Pancreas (tissue), 10 donors: ENCODE data around the gene ST6GALNAC5. TPM values are rescaled to one million over a fixed set of nuclear protein-coding genes. Genes with fewer than 3 reads are reported as not detected.

ENCODE experiments used
- ATAC-seq, 4 donors: fragments of 200-7000 bp; cut with Tn5 transposase; one replicate each; pipeline versions ENCODE4 v1.8.0 to v1.9.1; 2020; ENCODE audit warnings: mild to moderate bottlenecking in 4 of 4, moderate library complexity in 4 of 4
- DNase-seq, 6 donors: peaks; one replicate each; pipeline ENCODE4 v3.0.0-alpha.2; 2020
- FAIRE-seq: peaks from 2 replicates; lab custom pipeline; 2012; peaks lifted over from hg19 to GRCh38; lab: Jason Lieb, UNC
- H3K27ac ChIP-seq, 4 donors: fragments of 200-600 bp; sonication (generic); 1 replicate in 3 of 4; 2 replicates in 1 of 4; pipeline versions ENCODE4 v1.5.0 to v1.8.0; 2020
- H3K27me3 ChIP-seq, 4 donors: fragments of 200-600 bp; one replicate each; pipeline ENCODE4 v1.8.0; 2021
- H3K36me3 ChIP-seq, 3 donors: fragments of 200-600 bp; sonication (generic) in 1 of 3; one replicate each; pipeline versions ENCODE4 v1.5.0 to v1.8.0; 2020 to 2021
- H3K4me1 ChIP-seq, 3 donors: fragments of 200-600 bp; one replicate each; pipeline ENCODE4 v1.8.0; 2021
- H3K4me3 ChIP-seq, 4 donors: fragments of 200-600 bp; sonication (generic) in 2 of 4; one replicate each; pipeline versions ENCODE4 v1.5.0 to v1.8.0; 2020 to 2021
- H3K9me3 ChIP-seq, 4 donors: fragments of 200-600 bp; one replicate each; pipeline ENCODE4 v1.8.0; 2021
- WGBS, 2 donors: extraction: QIAGEN DNeasy Blood & Tissue Kit; methylation state at CpG; one replicate each; pipeline ENCODE4 v1.1.7; 2013; 5-methylcytosine and 5-hydroxymethylcytosine counted together
- intact Hi-C, 3 donors: fragments of 100-400 bp; cut with DNase I; formaldehyde crosslinking; loops; one replicate each; pipeline versions ENCODE4 v1.11.1 to v1.14.2; 2022
- polyA plus RNA-seq, 2 donors: library from polyadenylated mRNA; stranded (reverse); fragments of 200-250 nt; gene quantifications; one replicate each; pipeline ENCODE4 v1.2.3, GENCODE V29; 2013
- total RNA-seq, 6 donors: library from RNA; stranded (reverse); fragmentation: NEBNext Ultra II Directional in 4 of 6; extraction: Animal tissue kit (Norgen Biotek cat#: 25700) in 4 of 6; gene quantifications; one replicate each; pipeline versions ENCODE4 v1.2.1 to v1.2.4, GENCODE V29; 2021 to 2023
- TF ChIP-seq, protein P1 (sequence below), 4 donors: fragments of 200-600 bp; sonication (generic) in 3 of 4; IDR thresholded peaks; one replicate each; pipeline versions ENCODE4 v1.5.0 to v1.8.0; 2021; ENCODE audit warnings: antibody characterized with exemption in 4 of 4
- donor health status: healthy with polysubstance abuse.
- donor health status: DM: no; HTN: no; CAD: no; lungs with moderate emphysema.
- donor health status: DM: no; HTN: no; CAD: no.
- donor health status: control.
- donor health status: control.
- donor health status: Bipolar disorder and iron deficiency.
- donor health status: DM: yes; HTN: yes; CAD: no.
- donor health status: DM: no; HTN: no; CAD: no.
- donor health status: DM: no; HTN: no; CAD: no.
- donor health status: DM: yes; HTN: yes; CAD: no.

ST6GALNAC5 gene
- total and polyA plus RNA-seq, 8 donors, result 0.20 to 3.1 (median 0.55) TPM

DNA sequence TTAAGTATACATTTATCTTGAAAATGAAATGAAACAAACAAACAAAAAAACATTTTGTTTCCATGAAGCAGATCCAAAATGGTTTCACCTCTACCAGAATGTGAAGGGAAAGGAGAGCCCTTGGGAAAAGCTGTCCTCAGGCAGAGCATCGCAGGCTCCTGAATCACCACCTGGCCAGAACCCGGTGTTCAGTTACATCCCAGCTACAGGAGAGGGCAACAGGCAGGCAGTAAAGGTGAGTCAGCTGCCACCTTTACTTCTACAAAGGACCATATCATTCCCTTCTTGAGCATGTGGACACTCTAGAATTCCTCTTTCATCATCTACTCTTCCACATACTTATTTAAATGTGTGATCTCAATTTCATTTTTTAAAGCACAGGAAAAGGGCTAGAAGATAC, 200.7 kb downstream of the ST6GALNAC5 start:
- Histone ChIP-seq H3K9me3 (no peaks in the 10 kb centered on the region), H3K4me1 (no peaks in the 10 kb centered on the region), H3K27me3 (no peaks in the 10 kb centered on the region), H3K27ac (no peak overlapping the region), H3K36me3 (no peaks in the 10 kb centered on the region), H3K4me3 (no peak overlapping the region)
- ATAC-seq, result peak in 2 of 4 donors; percentile 36 to 58
- FAIRE-seq, result no peak
- TF ChIP-seq, protein P1, sequence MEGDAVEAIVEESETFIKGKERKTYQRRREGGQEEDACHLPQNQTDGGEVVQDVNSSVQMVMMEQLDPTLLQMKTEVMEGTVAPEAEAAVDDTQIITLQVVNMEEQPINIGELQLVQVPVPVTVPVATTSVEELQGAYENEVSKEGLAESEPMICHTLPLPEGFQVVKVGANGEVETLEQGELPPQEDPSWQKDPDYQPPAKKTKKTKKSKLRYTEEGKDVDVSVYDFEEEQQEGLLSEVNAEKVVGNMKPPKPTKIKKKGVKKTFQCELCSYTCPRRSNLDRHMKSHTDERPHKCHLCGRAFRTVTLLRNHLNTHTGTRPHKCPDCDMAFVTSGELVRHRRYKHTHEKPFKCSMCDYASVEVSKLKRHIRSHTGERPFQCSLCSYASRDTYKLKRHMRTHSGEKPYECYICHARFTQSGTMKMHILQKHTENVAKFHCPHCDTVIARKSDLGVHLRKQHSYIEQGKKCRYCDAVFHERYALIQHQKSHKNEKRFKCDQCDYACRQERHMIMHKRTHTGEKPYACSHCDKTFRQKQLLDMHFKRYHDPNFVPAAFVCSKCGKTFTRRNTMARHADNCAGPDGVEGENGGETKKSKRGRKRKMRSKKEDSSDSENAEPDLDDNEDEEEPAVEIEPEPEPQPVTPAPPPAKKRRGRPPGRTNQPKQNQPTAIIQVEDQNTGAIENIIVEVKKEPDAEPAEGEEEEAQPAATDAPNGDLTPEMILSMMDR (IDR thresholded peaks at IDR 0.05), result no peak
- DNase-seq, result no peak
- intact Hi-C loops, result no loop called here
- WGBS, 2 donors, result 79 to 92% methylated on average over 2 of the region's 2 CpGs

DNA sequence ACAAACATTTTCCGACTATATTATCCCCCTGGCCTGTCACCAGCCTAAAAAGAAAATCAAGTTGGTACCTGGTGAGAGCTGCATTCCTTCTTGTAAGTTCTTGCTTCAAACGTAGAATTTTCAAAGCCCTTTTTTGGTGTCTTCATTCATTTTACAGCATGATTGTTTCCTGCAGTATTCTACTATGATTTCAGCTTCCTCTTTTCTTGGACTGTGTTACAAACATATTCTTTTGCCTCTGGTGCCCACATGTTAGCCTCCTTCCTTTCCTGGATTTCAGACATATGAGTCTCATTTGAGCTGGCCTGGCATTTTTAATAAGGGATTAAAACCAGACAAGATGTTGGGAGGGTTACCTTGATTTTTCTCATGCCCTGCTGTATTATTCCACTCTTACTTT, 209.5 kb downstream of the ST6GALNAC5 start:
- 65 to 69% methylated on average over 2 of the region's 2 CpGs for WGBS, 2 donors
- H3K27me3 ChIP-seq, result no peaks in the 10 kb centered on the region
- TF ChIP-seq, protein P1 (IDR thresholded peaks at IDR 0.05), result no peak
- ATAC-seq (no peak), DNase-seq (no peak), FAIRE-seq (no peak)
- no peak overlapping the region for H3K27ac ChIP-seq
- H3K36me3 ChIP-seq, result no peaks in the 10 kb centered on the region
- H3K4me3 ChIP-seq, result no peak overlapping the region
- no peaks in the 10 kb centered on the region for H3K9me3 ChIP-seq
- intact Hi-C loops, result no loop called here
- no peaks in the 10 kb centered on the region for H3K4me1 ChIP-seq

DNA sequence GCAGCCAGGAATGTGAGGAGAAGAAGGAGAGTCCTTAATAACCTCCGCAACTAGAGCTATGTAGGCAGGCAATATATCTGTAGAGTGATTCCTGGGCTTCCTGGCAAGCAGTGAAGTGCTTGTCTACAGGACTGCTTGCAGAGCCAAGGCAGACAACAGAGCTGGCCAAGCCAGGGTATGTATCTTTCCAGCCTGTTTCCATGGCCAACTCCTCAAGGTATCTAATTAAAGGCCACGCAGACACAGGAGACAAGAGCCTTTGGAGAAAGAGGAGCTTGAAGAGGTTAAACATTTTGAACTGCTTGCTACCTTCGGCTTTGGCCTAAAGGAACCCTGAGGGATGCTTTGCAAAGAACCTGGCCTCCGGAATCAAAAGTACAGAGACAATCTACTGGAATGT, 214.6 kb downstream of the ST6GALNAC5 start:
- ATAC-seq (no peak), FAIRE-seq (no peak), DNase-seq (no peak)
- no peaks in the 10 kb centered on the region for H3K4me1 ChIP-seq
- H3K4me3 ChIP-seq, result no peak overlapping the region
- H3K27me3 ChIP-seq, result no peaks in the 10 kb centered on the region
- 70 to 77% methylated on average over 4 of the region's 4 CpGs for WGBS, 2 donors
- H3K9me3 ChIP-seq, result no peaks in the 10 kb centered on the region
- no peaks in the 10 kb centered on the region for H3K36me3 ChIP-seq
- intact Hi-C loops, result no loop called here
- no peak overlapping the region for H3K27ac ChIP-seq
- TF ChIP-seq, protein P1 (IDR thresholded peaks at IDR 0.05), result no peak

DNA sequence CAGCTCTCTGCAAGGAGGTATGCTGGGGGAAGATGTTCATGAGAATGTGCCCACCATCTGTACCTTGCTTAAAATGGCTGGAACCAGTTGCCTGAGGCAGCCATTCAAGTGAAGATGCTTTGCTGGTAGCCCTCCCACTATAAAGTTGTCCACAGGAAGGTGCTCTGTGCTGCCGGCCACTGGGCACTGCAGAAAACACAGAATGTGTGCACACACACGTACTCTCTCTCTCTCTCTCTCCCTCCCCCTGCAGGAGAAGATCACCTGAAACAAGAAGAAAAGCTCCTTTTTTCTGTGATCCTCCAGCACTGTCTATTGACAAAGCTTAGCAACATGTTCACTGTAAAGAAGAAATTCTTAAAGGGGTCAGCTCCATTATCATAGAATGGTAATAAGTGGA, 217.2 kb downstream of the ST6GALNAC5 start:
- no peaks in the 10 kb centered on the region for H3K4me1 ChIP-seq
- H3K36me3 ChIP-seq, result no peaks in the 10 kb centered on the region
- H3K27me3 ChIP-seq, result no peaks in the 10 kb centered on the region
- H3K27ac ChIP-seq, result no peak overlapping the region
- intact Hi-C loops, result no loop called here
- no peak for FAIRE-seq
- WGBS, 2 donors, result 67 to 71% methylated on average over 2 of the region's 2 CpGs
- no peaks in the 10 kb centered on the region for H3K9me3 ChIP-seq
- no peak for DNase-seq
- TF ChIP-seq, protein P1 (IDR thresholded peaks at IDR 0.05), result no peak
- no peak for ATAC-seq
- no peak overlapping the region for H3K4me3 ChIP-seq

GRCh38 chr1:77085109-77085508, 217.8 kb downstream of the ST6GALNAC5 start:
- no peak for FAIRE-seq
- WGBS, 2 donors, result 88 to 94% methylated on average over 1 of the region's 1 CpG

More at GRCh38 chr1:77085109-77085508, 217.8 kb downstream of the ST6GALNAC5 start:
- H3K36me3 ChIP-seq, result no peaks in the 10 kb centered on the region
- H3K27me3 ChIP-seq, result no peaks in the 10 kb centered on the region
- intact Hi-C loops, result no loop called here
- no peak overlapping the region for H3K4me3 ChIP-seq
- no peaks in the 10 kb centered on the region for H3K4me1 ChIP-seq
- H3K9me3 ChIP-seq, result no peaks in the 10 kb centered on the region
- no peak for DNase-seq
- TF ChIP-seq, protein P1 (IDR thresholded peaks at IDR 0.05), result no peak
- no peak for ATAC-seq
- H3K27ac ChIP-seq, result no peak overlapping the region
